ENCODE results near the gene PKD1L1.

DNA sequence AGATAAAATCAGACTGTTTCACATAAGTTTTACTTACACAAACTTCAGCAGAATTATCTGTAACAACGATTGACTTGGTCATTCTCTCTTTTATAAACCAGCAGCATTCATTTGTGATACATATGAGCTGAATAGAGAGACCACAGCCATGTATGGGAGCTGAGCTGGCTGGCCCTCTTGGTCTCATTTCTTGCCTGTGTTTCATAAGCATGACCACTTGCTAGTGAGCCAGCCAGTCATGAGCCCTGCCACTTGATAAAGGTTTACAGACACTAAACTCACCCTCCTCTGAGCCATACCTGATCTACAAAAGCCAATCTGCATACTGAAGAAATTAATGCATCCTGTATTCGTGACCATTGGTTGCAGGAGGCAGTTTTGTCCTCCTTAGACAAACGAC, 82.1 kb downstream of the PKD1L1 start:
- TF ChIP-seq, protein P1, sequence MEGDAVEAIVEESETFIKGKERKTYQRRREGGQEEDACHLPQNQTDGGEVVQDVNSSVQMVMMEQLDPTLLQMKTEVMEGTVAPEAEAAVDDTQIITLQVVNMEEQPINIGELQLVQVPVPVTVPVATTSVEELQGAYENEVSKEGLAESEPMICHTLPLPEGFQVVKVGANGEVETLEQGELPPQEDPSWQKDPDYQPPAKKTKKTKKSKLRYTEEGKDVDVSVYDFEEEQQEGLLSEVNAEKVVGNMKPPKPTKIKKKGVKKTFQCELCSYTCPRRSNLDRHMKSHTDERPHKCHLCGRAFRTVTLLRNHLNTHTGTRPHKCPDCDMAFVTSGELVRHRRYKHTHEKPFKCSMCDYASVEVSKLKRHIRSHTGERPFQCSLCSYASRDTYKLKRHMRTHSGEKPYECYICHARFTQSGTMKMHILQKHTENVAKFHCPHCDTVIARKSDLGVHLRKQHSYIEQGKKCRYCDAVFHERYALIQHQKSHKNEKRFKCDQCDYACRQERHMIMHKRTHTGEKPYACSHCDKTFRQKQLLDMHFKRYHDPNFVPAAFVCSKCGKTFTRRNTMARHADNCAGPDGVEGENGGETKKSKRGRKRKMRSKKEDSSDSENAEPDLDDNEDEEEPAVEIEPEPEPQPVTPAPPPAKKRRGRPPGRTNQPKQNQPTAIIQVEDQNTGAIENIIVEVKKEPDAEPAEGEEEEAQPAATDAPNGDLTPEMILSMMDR (IDR thresholded peaks at IDR 0.05; ENCODE audit: low read depth, low read length), result no peak
- TF ChIP-seq, protein P2, sequence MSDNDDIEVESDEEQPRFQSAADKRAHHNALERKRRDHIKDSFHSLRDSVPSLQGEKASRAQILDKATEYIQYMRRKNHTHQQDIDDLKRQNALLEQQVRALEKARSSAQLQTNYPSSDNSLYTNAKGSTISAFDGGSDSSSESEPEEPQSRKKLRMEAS (IDR thresholded peaks at IDR 0.05; ENCODE audit: low read depth, low read length), result no peak
- TF ChIP-seq POLR2A (IDR thresholded peaks at IDR 0.05; ENCODE audit: extremely low read depth, insufficient read length), result no peak

Data from NB4 (cell line).